ENCODE results near the gene FAF1.
"Not testable (repeated sequence)": the region's sequence is repeated elsewhere in the genome, so short reads cannot be mapped to it uniquely, and the experiment has no call there.

The FAF1 gene

GRCh38 chr1:50833216-50833615, 126.9 kb downstream of the FAF1 start:
- no peak for DNase-seq

GRCh38 chr1:50832167-50832566, 127.9 kb downstream of the FAF1 start:
- DNase-seq = no peak

DNA sequence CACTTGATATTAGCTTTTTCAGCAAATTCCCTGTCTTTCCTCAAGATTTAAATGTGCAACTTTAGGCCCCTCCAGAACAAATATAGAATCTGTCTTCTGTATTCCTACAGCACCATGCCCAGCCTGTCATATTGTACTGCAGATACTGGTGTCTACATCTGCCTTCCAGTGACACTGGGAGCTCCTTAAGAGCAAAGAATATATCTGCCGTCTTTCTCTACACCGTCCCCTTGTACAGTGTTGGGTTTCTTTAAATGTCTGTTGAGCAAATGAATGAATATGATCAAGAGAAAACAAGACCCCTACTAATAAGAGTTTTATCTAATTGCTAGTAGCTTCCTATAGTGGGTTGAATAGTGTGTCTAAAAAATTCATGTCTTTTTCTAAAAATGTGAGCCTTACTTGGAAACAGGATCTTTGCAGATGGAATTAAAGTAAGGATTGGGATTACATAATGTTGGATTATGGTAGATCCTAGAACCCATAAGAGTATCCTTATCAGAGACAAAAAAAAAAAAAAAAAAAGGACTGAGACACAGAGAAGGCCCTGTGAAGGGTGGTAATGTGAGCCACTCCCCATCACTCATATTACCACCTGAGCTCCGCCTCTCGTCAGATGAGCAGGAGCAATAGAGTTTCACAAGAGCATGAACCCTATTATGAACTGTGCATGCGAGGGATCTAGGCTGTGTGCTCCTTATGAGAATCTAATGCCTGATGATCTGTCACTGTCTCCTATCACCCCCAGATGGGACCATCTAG, 128.6 kb downstream of the FAF1 start:
- DNase-seq = no peak

DNA sequence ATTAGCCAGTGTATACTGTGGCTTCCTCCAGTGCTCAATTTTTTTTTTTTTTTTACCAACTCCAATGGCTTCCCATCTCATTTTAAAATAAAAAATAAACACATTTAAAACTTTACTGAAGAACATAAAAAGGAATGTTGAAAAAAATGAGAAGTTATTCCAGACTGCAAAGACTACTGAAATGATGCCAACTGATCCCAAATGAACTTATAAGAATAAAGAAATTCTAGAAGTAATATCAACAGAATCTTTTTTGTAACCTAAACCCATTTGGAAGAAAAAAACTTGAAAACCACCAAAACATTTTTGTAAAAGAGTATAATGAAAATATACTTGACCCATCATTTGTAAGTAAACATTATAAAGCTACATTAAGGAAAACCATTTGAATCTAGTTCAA, 129.4 kb downstream of the FAF1 start:
- DNase-seq = no peak

GRCh38 chr1:50829014-50829958, 130.8 kb downstream of the FAF1 start:
- no peak for DNase-seq

DNA sequence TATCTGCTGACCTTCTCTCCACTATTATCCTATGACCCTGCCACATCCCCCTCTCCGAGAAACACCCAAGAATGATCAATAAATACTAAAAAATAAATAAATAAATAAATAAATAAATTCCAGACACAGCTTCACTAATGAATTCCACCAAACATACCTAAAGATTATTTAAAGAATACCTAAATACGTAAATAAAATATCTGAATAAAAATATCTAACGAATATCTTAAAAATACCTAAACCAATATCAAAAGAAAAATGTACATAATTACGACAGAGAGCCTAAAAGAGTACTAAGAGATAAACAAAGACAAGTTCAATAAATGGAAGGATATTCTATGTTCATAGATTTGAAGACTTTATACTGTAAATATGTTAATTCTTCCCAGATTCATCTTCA, 132.5 kb downstream of the FAF1 start:
- DNase-seq = no peak

DNA sequence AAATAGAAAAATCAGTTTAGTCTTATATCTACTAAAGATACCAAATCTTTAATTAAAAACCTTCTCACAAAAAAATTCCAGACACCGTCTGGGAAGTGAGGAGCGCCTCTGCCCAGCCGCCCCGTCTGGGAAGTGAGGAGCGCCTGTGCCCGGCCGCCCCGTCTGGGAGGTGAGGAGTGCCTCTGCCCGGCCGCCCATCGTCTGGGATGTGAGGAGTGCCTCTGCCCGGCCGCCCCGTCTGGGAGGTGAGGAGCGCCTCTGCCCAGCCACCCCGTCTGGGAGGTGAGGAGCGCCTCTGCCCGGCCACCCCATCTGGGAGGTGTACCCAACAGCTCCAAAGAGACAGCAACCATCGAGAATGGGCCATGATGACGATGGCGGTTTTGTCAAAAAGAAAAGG, 133.3 kb downstream of the FAF1 start:
- DNase-seq = not testable (repeated sequence)

DNA sequence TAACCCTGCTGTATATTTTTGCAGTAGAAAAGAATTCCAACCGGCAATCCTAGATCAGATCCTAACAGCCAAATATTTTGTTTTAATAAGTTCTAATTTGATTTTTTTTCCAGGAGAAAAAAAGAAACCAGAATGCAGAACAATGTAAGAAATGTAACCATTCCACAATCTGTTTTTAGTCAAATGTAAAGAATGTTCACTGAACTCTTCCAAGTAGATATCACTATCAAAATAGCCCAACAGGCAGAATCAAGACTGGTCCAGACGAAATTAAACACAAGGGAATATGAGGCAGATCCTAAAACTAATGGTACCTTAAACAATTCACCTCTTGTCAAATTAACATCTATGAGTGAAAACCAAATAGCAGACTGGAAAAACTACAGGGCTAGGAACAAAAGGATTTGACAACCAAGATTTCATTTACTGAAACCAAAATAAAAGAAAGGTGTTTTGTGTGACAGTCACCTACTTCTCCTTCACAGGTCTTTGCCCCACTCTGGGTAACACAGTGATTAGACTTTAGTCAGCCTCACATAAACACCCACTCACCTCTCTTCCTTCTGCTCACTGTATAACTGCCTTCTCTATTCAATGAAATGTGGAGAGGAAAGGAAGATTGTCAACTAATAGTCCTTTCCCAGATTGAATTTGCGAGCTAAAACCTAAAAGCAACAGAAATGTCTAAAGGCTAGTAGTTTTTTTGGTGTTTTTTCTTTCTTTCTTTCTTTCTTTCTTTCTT, 137.9 kb downstream of the FAF1 start:
- DNase-seq = no peak

DNA sequence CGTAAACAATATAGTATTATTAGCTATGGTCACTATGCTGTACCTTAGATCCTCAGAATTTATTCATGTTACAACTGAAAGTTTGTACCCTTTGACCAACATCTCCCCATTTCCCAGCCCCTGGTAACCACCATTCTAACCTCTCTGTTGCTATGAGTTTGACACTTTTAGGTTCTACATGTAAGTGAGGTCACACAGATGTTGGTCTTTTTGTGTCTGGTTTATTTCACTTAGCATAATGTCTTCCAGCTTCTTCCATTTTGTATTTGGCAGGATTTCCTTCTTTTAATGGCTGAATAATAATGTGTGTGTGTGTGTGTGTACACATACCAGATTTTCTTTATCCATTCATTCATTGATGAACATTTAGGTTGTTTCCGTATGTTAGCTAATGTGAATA, 139.5 kb downstream of the FAF1 start:
- no peak for DNase-seq

DNA sequence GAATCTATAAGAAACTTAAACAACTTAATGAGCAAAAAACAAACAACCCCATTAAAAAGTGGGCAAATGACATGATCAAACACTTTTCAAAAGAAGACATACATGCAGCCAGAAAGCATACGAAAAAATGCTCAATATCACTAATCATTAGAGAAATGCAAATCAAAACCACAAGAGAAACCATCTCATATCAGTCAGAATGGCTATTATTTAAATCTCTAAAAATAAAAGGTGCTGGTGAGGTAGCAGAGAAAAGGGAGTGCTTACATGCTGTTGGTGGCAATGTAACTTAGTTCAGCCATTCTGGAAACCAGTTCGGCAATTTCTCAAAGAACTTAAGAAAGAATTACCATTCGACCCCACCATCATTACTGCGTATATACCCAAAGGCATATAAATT, 147.7 kb downstream of the FAF1 start:
- DNase-seq = no peak

GRCh38 chr1:50808296-50808695, 151.8 kb downstream of the FAF1 start:
- DNase-seq = no peak

DNA sequence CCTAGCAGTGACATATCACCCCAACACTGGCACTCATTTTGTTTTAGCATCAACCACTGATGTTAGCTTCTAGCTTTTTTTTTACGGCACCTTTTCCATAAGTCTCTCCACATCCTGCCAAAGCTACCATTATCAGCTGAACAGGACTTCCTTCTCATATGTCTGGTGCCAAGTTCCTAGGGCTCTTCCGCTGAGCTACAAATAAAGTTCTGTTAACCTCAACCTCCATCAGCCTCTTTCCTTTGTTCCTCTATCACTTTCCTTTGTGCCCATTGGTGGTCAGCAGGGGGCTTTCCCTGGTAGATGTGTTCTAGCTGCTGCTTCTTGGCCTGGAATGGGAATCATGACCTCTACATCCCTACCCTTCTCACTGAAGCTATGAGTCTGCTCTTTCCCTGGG, 163.8 kb downstream of the FAF1 start:
- no peak for DNase-seq

- DNase-seq = no peak
These were observed 166.5 kb downstream of the FAF1 start for GRCh38 chr1:50793521-50793920.

GRCh38 chr1:50787266-50787665, 172.8 kb downstream of the FAF1 start:
- DNase-seq = no peak

DNA sequence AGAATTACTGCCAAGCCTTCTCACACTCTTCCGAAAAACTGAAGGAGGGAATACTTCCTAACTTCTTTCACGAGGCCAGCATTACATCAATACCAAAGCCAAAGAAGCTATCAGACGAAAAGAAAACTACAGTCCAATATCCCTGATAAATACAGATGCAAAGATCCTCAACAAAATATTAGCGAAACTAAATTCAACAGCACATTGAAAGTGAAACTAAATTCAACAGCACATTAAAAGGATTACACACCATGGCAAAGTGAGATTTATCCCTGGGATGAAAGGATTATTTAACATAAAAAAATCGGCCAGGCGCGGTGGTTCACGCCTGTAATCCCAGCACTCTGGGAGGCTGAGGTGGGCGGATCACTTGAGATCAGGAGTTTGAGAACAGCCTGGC, 176.8 kb downstream of the FAF1 start:
- no peak for DNase-seq

GRCh38 chr1:50780797-50781196, 179.3 kb downstream of the FAF1 start:
- DNase-seq = no peak

DNA sequence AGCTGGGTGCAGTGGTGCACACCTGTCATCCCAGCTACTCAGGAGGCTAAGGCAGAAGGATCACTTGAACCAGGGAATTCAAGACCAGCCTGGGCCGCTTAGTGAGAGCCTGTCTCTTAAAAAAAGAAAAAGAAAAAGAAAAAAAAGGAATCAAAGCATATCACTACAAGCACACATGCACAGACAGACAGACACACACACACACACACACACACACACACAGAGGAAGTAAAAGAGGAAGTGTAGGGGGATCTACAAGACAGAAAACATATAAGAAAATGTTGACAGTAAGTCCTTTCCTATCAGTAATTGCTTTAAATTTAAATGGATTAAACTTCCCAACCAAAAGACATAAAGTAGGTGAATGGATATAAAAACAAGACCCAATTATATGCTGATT, 180.3 kb downstream of the FAF1 start:
- DNase-seq = no peak

- DNase-seq = no peak
These were observed 184.3 kb downstream of the FAF1 start for GRCh38 chr1:50775740-50776139.

DNA sequence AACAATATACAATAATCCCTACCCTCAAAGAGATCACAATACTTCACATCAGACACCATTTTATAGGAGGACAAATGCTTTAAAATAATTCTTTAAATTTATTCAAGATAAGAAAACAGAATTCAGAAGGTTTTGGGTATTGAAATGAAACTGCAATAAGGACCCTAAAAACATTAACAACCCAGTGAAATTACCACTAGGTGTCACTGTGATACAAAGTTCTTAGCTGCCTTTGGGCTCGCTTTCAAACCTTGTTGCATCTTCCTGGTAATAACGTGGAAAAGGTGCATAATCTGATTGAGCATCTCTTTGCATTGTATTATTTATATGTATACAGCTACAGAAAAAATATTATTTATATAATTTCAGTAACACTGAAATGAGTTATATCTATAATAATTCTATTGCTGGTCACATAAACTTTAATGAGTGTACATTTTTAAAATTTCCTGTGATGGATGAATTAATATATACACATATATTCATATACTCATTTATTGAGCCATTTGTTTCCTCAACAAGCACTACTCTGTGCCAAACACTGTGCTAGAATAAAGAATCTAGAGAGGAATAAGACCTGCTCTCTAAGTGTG, 185.2 kb downstream of the FAF1 start:
- no peak for DNase-seq

DNA sequence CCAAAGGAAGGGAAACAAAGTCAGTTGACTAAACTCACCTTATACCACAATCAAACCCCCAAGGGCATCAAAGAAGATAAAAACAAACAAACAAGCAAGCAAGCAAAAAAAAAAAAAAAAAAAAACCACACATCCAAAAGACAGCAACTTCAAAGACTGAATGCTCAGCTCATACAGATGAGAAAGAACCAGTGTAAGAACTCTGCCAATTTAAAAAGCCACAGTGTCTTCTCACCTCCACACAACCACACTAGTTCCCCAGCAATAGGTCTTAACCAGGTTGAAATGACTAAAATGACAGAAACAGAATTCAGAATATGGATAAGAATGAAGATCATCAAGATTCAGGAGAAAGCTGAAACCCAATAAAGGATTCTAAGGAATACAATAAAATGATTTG, 193.4 kb downstream of the FAF1 start:
- no peak for DNase-seq

- not testable (repeated sequence) for DNase-seq
These were observed 203.5 kb downstream of the FAF1 start for GRCh38 chr1:50756543-50756942.

GRCh38 chr1:50754764-50755163, 205.3 kb downstream of the FAF1 start:
- not testable (repeated sequence) for DNase-seq

DNA sequence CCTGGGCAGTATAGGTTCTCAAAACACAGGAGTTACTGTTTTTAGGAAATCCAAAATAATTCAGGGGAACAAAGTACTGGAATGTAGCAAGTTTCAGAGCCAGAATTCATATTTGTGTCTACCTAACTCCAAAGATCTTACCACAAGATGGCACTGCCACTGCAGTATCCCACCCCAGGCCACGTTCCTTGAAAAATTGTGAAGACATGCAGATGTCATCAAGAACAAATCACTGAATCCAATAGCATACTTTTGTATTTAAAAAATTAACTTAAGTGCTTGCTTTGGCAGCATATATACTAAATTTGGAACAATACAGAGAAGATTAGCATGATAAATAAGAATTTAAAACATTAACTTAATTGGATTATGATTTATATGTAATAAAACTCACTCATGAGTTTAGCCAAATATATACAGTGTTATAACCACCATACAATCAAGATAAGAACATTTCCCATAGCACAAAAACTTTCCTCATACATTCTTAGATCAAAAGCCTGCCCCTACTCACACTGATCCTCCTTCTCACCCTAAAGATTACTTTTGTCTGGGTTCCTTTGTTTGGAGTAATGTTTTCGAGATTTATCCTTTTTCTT, 209.9 kb downstream of the FAF1 start:
- DNase-seq = no peak

All from T1000 (cell line).